ENCODE data around the gene TAOK2. TPM values are rescaled to one million over a fixed set of nuclear protein-coding genes. Genes with fewer than 3 reads are reported as not detected.
A peak's percentile ranks its signal among the peaks of the same experiment; 100 is the strongest.

Gene TAOK2
- total RNA-seq, 6 donors from 2014 or later = 70.2 to 195 (median 81.5) TPM

DNA sequence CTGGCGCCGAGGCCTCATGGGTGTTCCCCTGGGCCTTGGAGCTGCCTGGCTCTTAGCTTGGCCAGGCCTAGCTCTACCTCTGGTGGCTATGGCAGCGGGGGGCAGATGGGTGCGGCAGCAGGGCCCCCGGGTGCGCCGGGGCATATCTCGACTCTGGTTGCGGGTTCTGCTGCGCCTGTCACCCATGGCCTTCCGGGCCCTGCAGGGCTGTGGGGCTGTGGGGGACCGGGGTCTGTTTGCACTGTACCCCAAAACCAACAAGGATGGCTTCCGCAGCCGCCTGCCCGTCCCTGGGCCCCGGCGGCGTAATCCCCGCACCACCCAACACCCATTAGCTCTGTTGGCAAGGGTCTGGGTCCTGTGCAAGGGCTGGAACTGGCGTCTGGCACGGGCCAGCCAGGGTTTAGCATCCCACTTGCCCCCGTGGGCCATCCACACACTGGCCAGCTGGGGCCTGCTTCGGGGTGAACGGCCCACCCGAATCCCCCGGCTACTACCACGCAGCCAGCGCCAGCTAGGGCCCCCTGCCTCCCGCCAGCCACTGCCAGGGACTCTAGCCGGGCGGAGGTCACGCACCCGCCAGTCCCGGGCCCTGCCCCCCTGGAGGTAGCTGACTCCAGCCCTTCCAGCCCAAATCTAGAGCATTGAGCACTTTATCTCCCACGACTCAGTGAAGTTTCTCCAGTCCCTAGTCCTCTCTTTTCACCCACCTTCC is 13.9 kb downstream of the TAOK2 start:
- TF ChIP-seq, protein P1, sequence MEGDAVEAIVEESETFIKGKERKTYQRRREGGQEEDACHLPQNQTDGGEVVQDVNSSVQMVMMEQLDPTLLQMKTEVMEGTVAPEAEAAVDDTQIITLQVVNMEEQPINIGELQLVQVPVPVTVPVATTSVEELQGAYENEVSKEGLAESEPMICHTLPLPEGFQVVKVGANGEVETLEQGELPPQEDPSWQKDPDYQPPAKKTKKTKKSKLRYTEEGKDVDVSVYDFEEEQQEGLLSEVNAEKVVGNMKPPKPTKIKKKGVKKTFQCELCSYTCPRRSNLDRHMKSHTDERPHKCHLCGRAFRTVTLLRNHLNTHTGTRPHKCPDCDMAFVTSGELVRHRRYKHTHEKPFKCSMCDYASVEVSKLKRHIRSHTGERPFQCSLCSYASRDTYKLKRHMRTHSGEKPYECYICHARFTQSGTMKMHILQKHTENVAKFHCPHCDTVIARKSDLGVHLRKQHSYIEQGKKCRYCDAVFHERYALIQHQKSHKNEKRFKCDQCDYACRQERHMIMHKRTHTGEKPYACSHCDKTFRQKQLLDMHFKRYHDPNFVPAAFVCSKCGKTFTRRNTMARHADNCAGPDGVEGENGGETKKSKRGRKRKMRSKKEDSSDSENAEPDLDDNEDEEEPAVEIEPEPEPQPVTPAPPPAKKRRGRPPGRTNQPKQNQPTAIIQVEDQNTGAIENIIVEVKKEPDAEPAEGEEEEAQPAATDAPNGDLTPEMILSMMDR (IDR thresholded peaks at IDR 0.05) = no peak
- TF ChIP-seq POLR2A (IDR thresholded peaks at IDR 0.05) (no peak), POLR2AphosphoS5 (IDR thresholded peaks at IDR 0.05) (no peak), EP300 (IDR thresholded peaks at IDR 0.05) (no peak)
- H3K36me3 ChIP-seq = peaks cover 49 to 100% (median 87%) of the 10 kb centered on the region in 4 donors
- no peak for ATAC-seq (ENCODE audit: low FRiP score in 2 of 2)
- no peaks in the 10 kb centered on the region for H3K27me3 ChIP-seq
- DNase-seq = peak in 1 of 2 donors; percentile 77
- peaks cover 4 to 79% (median 53%) of the 10 kb centered on the region in 4 donors for H3K4me1 ChIP-seq
- H3K4me3 ChIP-seq = peak overlapping the region in 3 of 4 donors; percentile 14 to 40 (median 32)
- 95 to 96% methylated on average over 12 to 30 of the region's 35 CpGs for WGBS, 2 donors
- H3K27ac ChIP-seq = peak overlapping the region; percentile 73 to 86 (median 80)
- no peaks in the 10 kb centered on the region for H3K9me3 ChIP-seq

DNA sequence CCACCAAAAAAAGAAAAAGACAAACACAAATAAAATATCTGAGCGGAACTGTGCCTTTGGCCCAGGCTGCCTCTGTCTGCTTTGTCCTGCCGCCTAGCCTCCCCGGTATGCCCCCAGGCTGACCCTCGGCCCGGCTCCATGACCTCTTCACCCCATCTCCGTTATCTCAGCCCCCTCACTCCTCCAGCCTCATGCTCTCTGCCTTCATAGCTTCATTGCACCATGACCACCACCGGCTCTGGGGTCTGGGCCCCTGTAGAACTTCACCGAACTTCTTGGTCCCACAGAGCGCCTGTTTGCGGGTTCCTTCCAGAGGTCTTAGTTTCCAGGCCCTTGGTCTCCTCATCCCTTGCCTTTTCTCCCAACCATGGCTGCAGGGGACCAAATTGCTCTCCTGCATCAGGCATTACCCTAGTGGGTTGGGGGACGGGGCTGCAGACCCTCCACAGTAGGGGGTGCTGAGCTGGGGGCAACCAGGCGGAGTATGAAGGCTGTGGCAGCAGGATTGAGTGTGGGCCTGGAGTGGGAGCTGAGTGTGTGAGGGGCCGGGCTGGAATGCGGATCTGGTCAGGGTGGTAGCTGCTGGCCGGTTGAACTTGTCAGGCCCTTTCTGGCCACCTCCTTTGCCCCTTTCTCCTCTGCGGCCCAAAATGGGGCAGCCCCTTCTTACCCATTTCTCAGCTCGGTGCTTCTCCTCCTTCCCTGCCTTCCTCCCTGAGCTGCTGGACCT is 14.8 kb downstream of the TAOK2 start:
- Histone ChIP-seq H3K27ac (peak overlapping the region; percentile 73 to 86 (median 80)), H3K4me1 (peaks cover 4 to 69% (median 51%) of the 10 kb centered on the region in 4 donors), H3K4me3 (peak overlapping the region in 3 of 4 donors; percentile 14 to 40 (median 32)), H3K27me3 (no peaks in the 10 kb centered on the region), H3K9me3 (no peaks in the 10 kb centered on the region), H3K36me3 (peaks cover 45 to 100% (median 87%) of the 10 kb centered on the region in 4 donors)
- ATAC-seq (ENCODE audit: low FRiP score in 2 of 2) (no peak), DNase-seq (peak in 1 of 2 donors; percentile 29)
- WGBS, 2 donors = 75 to 76% methylated on average over 15 to 16 of the region's 17 CpGs
- TF ChIP-seq POLR2AphosphoS5 (IDR thresholded peaks at IDR 0.05) (no peak), POLR2A (IDR thresholded peaks at IDR 0.05) (no peak), EP300 (IDR thresholded peaks at IDR 0.05) (no peak)
- TF ChIP-seq, protein P1 (IDR thresholded peaks at IDR 0.05) = no peak

DNA sequence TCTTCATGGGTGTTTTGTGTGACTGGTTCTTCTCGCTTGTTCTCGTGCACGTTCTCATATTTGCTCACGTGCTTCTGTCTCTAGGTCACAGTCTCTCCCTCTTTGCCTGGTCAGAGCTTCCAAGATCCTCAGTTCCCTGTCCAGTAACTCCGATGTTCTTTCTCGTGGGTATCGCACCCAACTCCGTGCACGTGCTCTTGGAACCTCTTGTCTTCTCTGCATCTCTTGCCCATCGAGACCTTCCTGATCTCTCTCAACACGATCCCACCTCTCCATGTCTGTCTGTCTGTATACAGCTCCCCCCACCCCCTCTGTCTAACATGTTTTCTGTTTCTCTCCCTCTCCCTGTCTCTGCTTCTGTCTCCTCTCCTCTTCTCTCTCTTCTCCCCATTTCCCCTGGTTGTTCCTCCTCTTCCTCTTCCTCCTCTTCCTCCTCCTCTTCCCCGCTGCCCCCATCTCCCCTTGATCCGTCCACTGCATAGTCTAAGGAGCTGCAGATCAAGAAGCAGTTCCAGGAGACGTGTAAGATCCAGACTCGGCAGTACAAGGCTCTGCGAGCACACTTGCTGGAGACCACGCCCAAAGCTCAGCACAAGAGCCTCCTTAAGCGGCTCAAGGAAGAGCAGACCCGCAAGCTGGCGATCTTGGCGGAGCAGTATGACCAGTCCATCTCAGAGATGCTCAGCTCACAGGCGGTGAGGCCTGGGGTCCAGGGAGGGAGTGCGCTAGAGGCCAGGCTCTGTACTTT is 15.6 kb downstream of the TAOK2 start:
- ATAC-seq (ENCODE audit: low FRiP score in 2 of 2) (peak; percentile 15 to 74), DNase-seq (peak in 1 of 2 donors; percentile 87)
- H3K27me3 ChIP-seq = no peaks in the 10 kb centered on the region
- H3K4me1 ChIP-seq = peaks cover 10 to 70% (median 52%) of the 10 kb centered on the region in 4 donors
- peak overlapping the region; percentile 73 to 86 (median 80) for H3K27ac ChIP-seq
- TF ChIP-seq POLR2A (IDR thresholded peaks at IDR 0.05) (peak in 1 of 4 donors; percentile 56), EP300 (IDR thresholded peaks at IDR 0.05) (no peak), POLR2AphosphoS5 (IDR thresholded peaks at IDR 0.05) (peak in 1 of 2 donors; percentile 22)
- TF ChIP-seq, protein P1 (IDR thresholded peaks at IDR 0.05) = no peak
- peaks cover 40 to 96% (median 82%) of the 10 kb centered on the region in 4 donors for H3K36me3 ChIP-seq
- H3K4me3 ChIP-seq = peak overlapping the region in 3 of 4 donors; percentile 14 to 40 (median 32)
- 66 to 79% methylated on average over 23 of the region's 23 CpGs for WGBS, 2 donors
- no peaks in the 10 kb centered on the region for H3K9me3 ChIP-seq

DNA sequence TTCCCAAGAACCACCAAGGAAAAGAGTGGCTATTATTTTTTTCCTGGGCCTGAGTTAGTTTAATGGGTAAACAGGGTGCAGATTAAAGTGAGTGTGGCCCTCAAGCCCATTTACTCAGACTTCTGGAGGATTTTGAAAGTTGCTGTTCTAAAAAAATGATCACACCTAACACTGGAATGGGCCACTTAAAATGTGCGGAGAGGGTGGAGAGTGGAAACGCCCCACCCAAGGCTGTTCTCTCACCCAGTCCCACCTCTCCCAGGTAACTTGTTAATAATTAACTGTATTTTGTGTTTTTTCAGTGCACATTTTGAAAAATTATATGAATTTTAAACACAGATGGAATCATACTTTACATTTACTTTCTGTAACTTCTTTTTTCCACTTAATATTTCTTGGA is 16.4 kb downstream of the TAOK2 start:
- no peaks in the 10 kb centered on the region for H3K9me3 ChIP-seq
- H3K27me3 ChIP-seq = no peaks in the 10 kb centered on the region
- DNase-seq (peak in 1 of 2 donors; percentile 70), ATAC-seq (ENCODE audit: low FRiP score in 2 of 2) (peak in 1 of 2 donors; percentile 72)
- peaks cover 35 to 88% (median 75%) of the 10 kb centered on the region in 4 donors for H3K36me3 ChIP-seq
- 56 to 80% methylated on average over 2 of the region's 2 CpGs for WGBS, 2 donors
- H3K4me1 ChIP-seq = peaks cover 17 to 76% (median 59%) of the 10 kb centered on the region in 4 donors
- peak overlapping the region; percentile 73 to 92 (median 80) for H3K27ac ChIP-seq
- peak overlapping the region in 1 of 4 donors; percentile 40 for H3K4me3 ChIP-seq
- no peak for TF ChIP-seq EP300 (IDR thresholded peaks at IDR 0.05)
- TF ChIP-seq POLR2A (IDR thresholded peaks at IDR 0.05) = no peak
- TF ChIP-seq, protein P1 (IDR thresholded peaks at IDR 0.05) = no peak
- TF ChIP-seq POLR2AphosphoS5 (IDR thresholded peaks at IDR 0.05) = no peak
